Measurements from ENCODE around the gene HAUS8.
"Not testable (repeated sequence)": the region's sequence is repeated elsewhere in the genome, so short reads cannot be mapped to it uniquely, and the experiment has no call there.

HAUS8 gene
- total RNA-seq = 2.3 to 19.3 (median 9.3) reads per million in 17 experiments

GRCh38 chr19:17075035-17075863, at the start of gene HAUS8, which contains the start of gene MYO9B:
HAUS8 (minus strand) TSS chr19:17075452; CDS start chr19:17075422, 30 bp downstream.
MYO9B (plus strand) TSS chr19:17075777; CDS start chr19:17101718, 25,941 bp downstream.
- DNase-seq = peak; percentile 100

GRCh38 chr19:17124025-17124424, 48.8 kb upstream of the HAUS8 start:
- no peak for DNase-seq

GRCh38 chr19:17123041-17123440, 47.8 kb upstream of the HAUS8 start:
- no peak for DNase-seq

GRCh38 chr19:17121736-17122293, 46.6 kb upstream of the HAUS8 start:
- peak; percentile 43 to 67 (median 59) for DNase-seq

GRCh38 chr19:17118957-17119356, 43.7 kb upstream of the HAUS8 start:
- no peak for DNase-seq

GRCh38 chr19:17116996-17117702, 41.9 kb upstream of the HAUS8 start:
- peak in 1 of 4 experiments; percentile 41 for DNase-seq

GRCh38 chr19:17114414-17114831, 39.2 kb upstream of the HAUS8 start:
- no peak for DNase-seq

GRCh38 chr19:17113127-17113785, 38.0 kb upstream of the HAUS8 start:
- DNase-seq = no peak

GRCh38 chr19:17112700-17113099, 37.4 kb upstream of the HAUS8 start:
- peak; percentile 73 to 86 (median 84) for DNase-seq

GRCh38 chr19:17112271-17112670, 37.0 kb upstream of the HAUS8 start:
- DNase-seq = no peak

- no peak for DNase-seq
Measured at GRCh38 chr19:17111766-17112165, 36.5 kb upstream of the HAUS8 start.

GRCh38 chr19:17110599-17110966, 35.3 kb upstream of the HAUS8 start:
- no peak for DNase-seq

GRCh38 chr19:17109962-17110598, 34.8 kb upstream of the HAUS8 start:
- DNase-seq = peak; percentile 95 to 97 (median 96)

GRCh38 chr19:17109300-17109699, 34.0 kb upstream of the HAUS8 start:
- no peak for DNase-seq

- no peak for DNase-seq
Measured at GRCh38 chr19:17108453-17108784, 33.2 kb upstream of the HAUS8 start.

- peak; percentile 95 to 98 (median 96) for DNase-seq
Measured at GRCh38 chr19:17107546-17108452, 32.5 kb upstream of the HAUS8 start.

- not testable (repeated sequence) for DNase-seq
Measured at GRCh38 chr19:17106964-17107363, 31.7 kb upstream of the HAUS8 start.

- peak in 3 of 4 experiments; percentile 48 to 81 (median 54) for DNase-seq
Measured at GRCh38 chr19:17105556-17105955, 30.3 kb upstream of the HAUS8 start.

GRCh38 chr19:17104679-17105078, 29.4 kb upstream of the HAUS8 start:
- no peak for DNase-seq

GRCh38 chr19:17103177-17103576, 27.9 kb upstream of the HAUS8 start:
- DNase-seq = peak; percentile 56 to 70 (median 58)

All from suppressor macrophage (primary cell).